HL-60/S4 (cell line): ENCODE data around the gene ST3GAL4.

Experiments used
- in situ Hi-C: fragments of 300-500 bp; cut with MboI; formaldehyde crosslinking; loops from 2 replicates; pipeline ENCODE4 v1.14.3; 2022; ENCODE audit warnings: low sequenced_read_pairs

ST3GAL4 gene

GRCh38 chr11:126437731-126438130 lies 82.2 kb downstream of the ST3GAL4 start:
- in situ Hi-C loops = loop anchor here (25.0 kb wide), 2 partner anchors 550 to 900 kb away; no protein-coding TSS in a partner anchor

GRCh38 chr11:126438272-126438671 lies 82.8 kb downstream of the ST3GAL4 start:
- in situ Hi-C loops = loop anchor here (25.0 kb wide), 2 partner anchors 549 to 899 kb away; no protein-coding TSS in a partner anchor

- in situ Hi-C loops = loop anchor here (25.0 kb wide), 2 partner anchors 549 to 899 kb away; no protein-coding TSS in a partner anchor
These were observed 83.2 kb downstream of the ST3GAL4 start for GRCh38 chr11:126438691-126439090.

DNA sequence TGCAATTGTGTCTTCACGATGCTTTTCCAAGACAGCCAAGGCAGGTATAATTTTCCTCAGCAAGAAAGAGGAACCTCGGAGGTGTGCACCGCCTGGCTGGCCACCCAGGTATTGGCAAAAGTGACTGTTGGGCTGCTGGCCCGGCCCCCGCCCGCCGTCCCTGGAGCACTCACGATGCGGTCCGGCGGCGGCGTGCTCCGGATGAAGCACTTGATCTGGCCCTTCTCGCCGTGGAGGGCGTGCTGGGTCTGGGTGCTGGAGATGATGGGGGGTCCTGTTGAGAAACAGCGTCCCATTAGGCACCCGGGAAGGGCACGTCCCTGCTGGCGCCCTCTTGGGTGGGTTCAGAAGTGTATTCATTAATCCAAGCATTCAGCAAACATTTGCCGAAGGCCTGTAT lies 84.8 kb downstream of the ST3GAL4 start:
- in situ Hi-C loops = loop anchor here (25.0 kb wide), 2 partner anchors 547 to 897 kb away; no protein-coding TSS in a partner anchor

DNA sequence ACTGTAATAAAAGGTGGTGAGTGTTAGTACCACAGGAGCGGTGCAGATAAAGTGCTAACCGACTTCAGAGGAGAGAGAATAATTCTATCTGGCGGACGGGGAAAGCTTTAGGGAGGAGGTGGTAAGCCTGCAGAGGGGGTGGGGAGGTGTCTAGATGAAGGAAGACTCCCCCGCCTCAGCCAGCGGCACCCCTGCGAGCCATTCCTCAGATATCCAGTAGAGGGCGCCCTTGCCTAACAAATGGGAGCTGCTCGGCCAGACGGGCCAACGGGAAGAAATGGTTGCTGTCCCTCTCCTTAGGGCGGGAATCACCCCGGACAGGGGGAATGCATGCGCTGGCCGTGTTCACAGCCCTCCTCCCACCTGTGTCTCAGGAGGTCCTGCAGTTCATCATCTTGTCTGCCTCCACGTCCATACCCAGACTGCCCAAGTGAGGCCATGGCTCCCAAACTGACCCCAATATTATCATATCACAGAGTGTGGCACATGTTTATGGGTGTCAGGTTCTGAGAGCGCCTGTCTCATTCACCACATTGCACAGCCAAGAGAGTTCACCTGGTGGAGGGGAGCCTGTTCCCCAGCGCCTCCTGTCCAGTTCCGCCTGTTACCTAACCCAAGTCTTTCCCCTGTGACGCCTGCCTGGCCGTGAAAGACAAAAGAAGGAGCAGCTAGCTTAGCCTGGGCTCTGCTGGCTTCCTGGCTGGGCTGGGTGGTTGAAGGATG lies 85.5 kb downstream of the ST3GAL4 start:
- in situ Hi-C loops = loop anchor here (25.0 kb wide), 2 partner anchors 546 to 896 kb away; no protein-coding TSS in a partner anchor

GRCh38 chr11:126443120-126443519 lies 87.6 kb downstream of the ST3GAL4 start:
- in situ Hi-C loops = loop anchor here (25.0 kb wide), 2 partner anchors 544 to 894 kb away; no protein-coding TSS in a partner anchor

- in situ Hi-C loops = loop anchor here (25.0 kb wide), 2 partner anchors 543 to 893 kb away; no protein-coding TSS in a partner anchor
These were observed 88.6 kb downstream of the ST3GAL4 start for GRCh38 chr11:126444072-126444471.

DNA sequence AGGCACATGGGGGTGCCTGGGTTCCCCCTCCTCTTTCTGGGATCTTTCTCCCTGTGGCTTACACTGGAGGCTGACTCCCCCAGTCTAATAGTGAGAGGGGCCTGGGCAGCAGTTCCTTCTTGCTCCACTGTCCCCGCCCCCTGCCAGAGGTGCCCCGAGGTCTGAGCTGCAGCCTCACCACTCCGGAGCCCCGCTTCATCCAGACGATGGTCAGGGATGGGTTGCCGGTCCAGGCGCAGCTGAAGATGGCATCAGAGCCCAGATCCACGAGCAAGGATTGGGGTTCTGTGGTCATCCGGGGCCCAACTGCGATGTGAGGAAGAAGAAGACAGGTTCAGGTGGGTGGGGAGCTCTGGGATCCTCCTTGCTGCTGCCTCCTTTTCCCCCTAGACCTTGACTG lies 91.1 kb downstream of the ST3GAL4 start:
- in situ Hi-C loops = loop anchor here (25.0 kb wide), 2 partner anchors 541 to 891 kb away; no protein-coding TSS in a partner anchor

GRCh38 chr11:126450198-126450597 lies 94.7 kb downstream of the ST3GAL4 start:
- in situ Hi-C loops = no loop called here

- in situ Hi-C loops = no loop called here
These were observed 95.3 kb downstream of the ST3GAL4 start for GRCh38 chr11:126450806-126451205.

DNA sequence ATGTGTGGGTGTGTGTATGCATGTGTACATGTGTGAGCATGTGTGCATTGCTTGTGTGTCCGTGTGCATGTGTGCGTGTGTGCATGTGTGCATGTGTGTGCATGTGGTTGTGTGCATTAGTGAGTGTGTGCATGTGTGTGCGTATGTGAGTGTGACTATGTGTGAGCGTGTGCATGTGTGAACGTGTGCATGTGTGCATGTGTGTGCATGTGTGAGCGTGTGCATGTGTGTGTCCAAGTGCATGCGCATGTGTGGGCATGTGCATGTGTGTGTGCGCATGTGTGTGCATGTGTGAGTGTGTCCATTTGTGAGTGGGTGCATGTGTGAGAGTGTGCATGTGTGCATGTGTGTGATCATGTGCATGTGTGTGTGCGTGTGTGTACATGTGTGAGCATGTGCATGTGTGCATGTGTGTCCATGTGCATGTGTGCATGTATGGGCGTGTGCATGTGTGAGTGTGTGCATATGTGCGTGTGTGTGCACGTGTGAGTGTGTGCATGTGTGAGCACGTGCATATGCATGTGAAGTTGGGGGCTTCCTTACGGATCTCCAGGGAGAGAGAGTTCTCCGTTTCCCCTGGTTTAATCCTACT lies 95.8 kb downstream of the ST3GAL4 start:
- in situ Hi-C loops = no loop called here

DNA sequence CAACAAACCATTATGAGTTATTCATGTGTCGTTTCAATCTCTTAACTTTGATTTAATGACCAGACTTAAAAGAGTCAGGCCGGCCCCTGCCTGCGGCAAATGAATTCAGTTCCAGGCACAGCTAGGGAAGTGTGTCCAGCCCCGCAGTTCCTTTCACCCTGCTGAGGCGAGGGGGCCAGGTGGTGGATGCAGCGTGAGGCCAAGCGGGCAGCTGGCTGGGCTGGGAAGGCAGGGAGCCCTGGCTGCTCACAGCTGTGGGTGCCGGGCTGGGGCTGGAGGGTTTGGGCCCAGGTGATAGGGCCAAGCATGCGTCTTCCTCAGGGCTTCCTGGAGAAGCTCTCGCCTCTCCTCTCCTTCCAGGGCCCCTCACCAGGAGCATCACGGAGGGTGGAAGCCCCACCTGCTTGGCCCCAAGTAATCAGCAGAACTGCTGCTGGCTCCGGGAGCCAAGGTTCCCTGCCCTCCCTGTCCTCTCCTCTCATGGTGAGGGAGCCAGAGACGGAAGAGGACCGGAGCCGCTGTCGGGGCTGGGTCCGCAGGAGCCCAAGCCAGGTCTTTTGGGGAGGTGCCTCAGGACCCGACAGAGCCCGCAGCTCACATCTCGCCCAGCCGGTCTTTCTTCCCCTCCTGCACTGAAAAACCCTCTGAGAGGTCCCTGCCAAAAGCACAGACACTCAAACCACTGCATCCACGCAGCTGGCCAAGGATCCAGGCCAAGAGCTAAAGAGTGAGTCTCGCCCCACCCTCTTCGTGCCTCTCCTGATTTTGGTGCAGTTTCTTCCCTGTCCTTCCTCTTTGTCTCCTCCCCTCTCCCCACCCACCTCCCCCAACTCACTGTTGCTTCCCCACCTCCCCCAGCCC lies 97.0 kb downstream of the ST3GAL4 start:
- in situ Hi-C loops = no loop called here

GRCh38 chr11:126456089-126456488 lies 100.6 kb downstream of the ST3GAL4 start:
- in situ Hi-C loops = no loop called here

DNA sequence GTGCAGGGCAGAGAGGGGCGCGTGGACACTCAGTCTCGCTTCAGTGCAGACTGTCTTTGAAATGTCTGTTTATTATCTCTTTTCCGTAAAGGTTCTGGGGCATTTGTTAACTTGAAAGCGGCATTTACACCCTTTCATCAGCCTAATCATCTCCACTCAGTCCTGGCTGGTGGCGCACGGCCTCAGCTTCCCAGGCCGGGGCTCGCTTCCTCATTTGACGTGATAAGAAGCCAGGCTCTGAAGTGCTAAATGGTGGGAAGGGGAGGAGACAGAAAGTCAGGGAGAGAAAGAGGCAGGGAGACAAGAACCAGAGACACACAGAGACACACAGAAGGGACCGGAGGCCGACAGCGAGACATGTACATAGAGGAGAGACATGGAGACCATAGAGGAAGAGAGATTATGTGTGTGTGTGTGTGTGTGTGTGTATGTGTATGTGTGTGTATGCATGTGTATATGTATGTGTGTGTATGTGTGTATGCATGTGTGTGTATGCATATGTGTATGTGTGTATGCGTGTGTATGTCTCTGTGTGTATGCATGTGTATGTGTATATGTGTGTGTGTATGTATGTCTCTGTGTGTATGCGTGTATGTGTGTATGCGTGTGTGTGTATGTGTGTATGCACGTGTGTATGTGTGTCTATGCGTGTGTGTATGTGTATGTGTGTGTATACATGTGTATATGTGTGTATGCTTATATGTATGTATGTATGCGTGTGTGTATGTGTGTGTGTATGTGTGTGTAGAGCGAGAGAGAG lies 101.5 kb downstream of the ST3GAL4 start:
- in situ Hi-C loops = no loop called here

GRCh38 chr11:126457817-126458216 lies 102.3 kb downstream of the ST3GAL4 start:
- in situ Hi-C loops = no loop called here

GRCh38 chr11:126459691-126460281 lies 104.3 kb downstream of the ST3GAL4 start:
- in situ Hi-C loops = no loop called here

DNA sequence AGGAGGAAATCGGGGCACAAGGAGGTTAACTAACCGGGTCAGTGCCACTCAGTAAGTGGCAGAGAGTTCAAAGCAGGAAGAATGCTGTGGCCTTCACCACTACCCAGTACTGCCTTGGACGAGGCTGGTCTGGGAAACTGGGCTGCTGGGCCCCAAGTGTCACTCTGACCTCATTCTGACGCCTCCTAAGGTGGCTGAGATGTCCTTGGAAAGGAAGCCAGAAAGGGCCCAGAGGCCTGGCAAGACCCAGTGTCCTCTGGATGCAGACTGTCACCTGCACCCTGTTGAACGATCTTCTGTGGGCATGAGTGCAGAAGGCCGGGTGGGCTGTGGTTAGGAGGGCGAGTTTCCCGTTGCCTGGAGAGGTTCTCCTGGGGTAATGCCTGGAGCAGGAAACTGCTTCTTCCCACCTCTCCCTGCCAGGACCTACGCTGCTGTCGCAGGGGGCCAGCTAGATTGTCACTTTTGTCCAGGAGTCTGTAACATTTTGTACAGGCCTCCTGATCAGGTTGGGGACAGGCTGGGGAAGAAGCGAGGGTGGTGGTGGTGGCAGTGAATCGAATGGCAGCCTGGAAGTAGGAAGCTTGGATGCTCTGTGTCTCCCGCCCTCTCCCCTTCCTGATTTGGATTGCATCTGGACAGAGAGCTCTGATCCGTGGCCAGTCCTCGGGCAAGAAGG lies 105.1 kb downstream of the ST3GAL4 start:
- in situ Hi-C loops = no loop called here

DNA sequence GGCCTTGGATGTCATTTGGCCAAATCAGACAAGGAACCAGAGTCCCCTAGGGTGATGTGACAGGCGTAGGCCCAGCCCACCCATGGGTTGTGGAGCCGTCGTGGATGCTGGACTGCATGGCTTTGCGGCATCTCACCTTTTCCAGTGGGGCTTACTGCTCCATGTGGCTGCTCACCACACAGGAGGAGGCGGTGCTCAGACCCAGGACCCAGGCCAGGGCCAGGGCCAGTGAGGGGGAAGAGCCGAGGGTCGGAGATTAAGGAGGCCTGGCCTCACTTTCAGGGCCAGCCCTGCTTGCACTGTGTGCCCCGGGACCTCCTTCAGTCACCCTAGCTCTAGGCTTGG lies 105.6 kb downstream of the ST3GAL4 start:
- in situ Hi-C loops = no loop called here

- in situ Hi-C loops = no loop called here
These were observed 106.5 kb downstream of the ST3GAL4 start for GRCh38 chr11:126461996-126462395.
